AG09309 (cell line): ENCODE results near the gene RGS3.

Source experiments
- DNase-seq: peaks from one replicate; pipeline ENCODE4 v3.0.0-alpha.2; 2010; ENCODE audit warnings: low read depth
- H3K4me3 ChIP-seq: 2 replicates; pipeline ENCODE4 v1.5.1; 2011; ENCODE audit warnings: mild to moderate bottlenecking, low read depth, low read length, moderate library complexity; ENCODE audit not compliant: control insufficient read depth
- TF ChIP-seq, protein P1 (sequence below): IDR thresholded peaks from 2 replicates; pipeline ENCODE4 v1.5.1; 2011; ENCODE audit warnings: mild to moderate bottlenecking, low read depth, low read length, inconsistent platforms; ENCODE audit not compliant: insufficient read depth, control insufficient read depth; ENCODE audit errors: missing control alignments

RGS3 gene

DNA sequence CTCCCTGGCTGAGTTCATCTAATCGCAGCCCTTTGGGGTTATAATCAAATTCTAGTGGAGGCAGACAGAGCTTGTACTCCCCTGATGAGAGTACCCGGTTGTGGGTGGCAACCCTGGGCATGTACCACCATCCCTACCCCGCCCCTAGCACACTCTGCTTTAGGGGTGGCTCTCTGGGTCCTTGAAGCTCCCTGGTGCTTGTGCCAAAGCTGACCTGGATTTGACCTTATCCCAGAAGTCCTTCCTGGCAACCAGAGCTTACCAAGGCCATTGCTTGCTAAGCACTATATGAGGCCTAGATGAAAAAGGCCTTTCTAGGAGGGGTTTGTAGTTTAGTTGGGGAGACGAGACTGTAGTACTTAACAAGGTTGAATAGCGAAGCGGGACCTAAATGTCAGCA is 72.2 kb downstream of the RGS3 start:
- H3K4me3 ChIP-seq, result no peak overlapping the region
- TF ChIP-seq, protein P1, sequence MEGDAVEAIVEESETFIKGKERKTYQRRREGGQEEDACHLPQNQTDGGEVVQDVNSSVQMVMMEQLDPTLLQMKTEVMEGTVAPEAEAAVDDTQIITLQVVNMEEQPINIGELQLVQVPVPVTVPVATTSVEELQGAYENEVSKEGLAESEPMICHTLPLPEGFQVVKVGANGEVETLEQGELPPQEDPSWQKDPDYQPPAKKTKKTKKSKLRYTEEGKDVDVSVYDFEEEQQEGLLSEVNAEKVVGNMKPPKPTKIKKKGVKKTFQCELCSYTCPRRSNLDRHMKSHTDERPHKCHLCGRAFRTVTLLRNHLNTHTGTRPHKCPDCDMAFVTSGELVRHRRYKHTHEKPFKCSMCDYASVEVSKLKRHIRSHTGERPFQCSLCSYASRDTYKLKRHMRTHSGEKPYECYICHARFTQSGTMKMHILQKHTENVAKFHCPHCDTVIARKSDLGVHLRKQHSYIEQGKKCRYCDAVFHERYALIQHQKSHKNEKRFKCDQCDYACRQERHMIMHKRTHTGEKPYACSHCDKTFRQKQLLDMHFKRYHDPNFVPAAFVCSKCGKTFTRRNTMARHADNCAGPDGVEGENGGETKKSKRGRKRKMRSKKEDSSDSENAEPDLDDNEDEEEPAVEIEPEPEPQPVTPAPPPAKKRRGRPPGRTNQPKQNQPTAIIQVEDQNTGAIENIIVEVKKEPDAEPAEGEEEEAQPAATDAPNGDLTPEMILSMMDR, result no peak
- no peak for DNase-seq

DNA sequence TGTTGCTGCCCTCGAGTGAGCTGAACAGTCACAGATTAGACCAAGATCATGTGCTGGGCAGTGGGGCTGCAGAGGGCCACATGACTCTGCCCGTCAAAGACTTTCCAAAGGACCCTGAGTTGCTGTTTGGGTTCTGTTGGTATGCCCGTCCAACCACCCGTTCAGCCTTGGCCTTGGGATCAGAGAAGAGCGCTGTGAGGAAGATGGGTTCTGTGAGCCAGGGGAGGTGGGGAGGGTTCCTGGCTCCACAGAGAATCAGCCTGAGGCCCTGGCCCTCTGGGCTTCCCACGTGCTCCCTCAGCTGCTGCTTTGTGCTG is 72.6 kb downstream of the RGS3 start:
- no peak for DNase-seq
- TF ChIP-seq, protein P1, result no peak
- H3K4me3 ChIP-seq, result no peak overlapping the region

DNA sequence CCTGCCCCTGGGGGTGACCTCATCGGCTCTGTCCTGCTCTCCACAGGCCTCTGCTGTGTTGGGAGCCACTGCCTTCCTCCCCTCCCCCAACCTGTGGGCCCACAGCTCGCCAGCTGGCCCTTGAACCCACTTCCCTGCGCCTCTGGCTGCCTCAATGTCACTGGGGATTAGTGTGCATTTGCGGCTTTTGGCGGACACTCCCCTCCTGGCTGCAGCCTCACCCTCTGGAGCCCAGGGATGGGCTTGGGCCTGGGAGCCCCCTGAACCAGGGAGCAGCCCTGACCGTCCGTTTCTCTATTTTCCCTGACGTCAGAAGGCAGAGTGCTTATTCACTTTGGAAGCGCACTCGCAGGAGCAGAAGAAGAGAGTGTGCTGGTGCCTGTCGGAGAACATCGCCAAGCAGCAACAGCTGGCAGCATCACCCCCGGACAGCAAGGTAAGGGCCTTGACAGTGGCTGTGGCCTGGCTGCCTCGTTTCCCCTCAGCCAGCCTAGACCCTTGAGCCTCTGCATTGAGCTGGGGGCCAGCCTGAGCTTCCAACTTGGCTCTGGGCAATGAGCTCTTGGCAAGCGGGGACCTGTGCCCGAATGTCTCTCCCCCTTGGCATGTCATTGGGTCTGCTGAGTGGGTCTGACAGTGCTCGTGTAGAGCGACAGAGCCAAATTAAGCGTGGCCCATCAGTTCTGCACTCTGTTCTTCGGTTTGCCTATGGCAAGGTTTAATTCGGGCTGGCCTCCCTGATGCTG is 73.1 kb downstream of the RGS3 start:
- no peak for DNase-seq
- H3K4me3 ChIP-seq, result no peak overlapping the region
- TF ChIP-seq, protein P1, result no peak

DNA sequence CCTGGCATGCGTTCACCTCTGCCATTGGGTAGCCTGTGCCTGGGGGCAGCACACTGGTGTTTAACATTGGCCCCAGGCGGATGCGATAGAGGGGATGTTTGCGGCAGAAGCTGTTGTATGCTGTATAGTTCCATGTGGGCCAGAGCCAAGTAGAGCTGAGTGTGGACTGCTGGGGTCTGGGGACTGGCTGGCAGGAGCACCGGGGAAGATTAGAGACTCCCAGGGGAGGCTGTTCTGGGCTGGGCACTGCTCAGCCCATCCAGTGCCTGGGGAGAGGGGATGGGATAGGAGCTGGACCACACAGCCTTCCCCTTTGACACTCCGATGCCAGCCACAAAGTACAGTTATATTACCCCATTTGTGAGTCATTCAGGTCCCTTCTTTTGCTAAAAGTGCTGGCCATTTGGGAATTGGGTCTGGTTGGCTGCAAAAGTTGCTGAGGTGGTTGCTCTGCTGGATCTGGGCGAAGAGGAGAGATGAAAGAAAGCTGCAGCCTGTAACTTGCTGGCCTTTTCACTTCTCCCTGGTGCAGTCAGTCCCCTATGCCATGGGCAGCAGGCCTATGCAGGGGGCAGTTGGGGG is 73.8 kb downstream of the RGS3 start:
- TF ChIP-seq, protein P1, result no peak
- no peak overlapping the region for H3K4me3 ChIP-seq
- DNase-seq, result no peak

DNA sequence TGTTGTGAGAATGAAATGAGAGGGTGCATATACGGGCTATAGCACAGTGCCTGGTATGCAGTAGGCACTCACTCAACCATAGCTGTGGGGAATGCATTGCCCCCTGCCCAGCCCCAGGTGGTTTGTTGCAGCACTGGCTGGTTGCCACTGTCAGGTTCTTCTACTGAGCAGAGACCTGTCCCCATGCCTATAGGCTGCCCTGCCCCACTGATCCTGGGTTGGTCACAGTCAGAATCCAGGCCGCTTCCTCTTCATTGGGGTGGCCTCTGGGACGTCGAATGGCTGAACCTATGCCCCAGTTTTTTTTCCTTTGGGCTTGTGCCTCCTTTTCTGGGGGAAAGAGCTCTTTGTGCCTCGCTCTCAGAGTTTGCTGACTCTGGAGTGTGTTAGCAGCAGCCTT is 74.6 kb downstream of the RGS3 start:
- DNase-seq, result no peak
- H3K4me3 ChIP-seq, result no peak overlapping the region
- TF ChIP-seq, protein P1, result no peak

DNA sequence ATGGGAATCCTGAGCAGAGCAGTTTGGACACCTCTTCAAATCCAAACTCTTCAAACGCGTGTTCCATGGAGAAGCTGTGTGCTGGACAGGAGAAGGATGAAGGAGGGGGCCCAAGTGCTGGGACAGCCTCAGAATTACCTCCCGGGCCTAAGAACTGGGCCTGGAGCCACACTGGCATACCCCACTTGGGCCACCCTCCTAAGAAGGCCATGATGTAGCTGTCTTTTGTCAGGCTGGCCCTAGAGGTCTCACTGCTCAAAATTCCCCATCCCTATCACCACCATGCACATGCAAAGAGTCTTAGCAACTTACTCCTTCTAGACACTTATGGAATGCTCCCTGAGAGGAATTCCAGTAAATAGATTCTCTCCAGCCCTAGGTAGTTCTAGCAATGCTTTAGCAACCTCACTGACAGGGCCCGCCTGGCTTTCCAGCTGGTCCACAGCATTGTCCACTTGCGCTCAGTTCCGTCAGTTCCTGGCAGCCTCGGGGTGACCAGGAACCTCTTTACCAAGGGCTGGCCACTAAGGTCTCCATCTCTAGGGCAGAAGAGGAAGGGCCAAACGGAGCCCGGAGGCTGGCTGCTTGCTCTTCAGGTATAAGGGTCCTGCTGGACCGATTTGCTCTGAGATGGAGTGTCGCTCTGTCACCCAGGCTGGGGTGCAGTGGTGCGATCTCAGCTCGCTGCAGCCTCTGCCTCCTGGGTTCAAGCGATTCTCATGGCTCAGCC is 75.3 kb downstream of the RGS3 start:
- no peak for DNase-seq
- no peak overlapping the region for H3K4me3 ChIP-seq
- TF ChIP-seq, protein P1, result no peak
